GM12878 (cell line): ENCODE results near the gene STK39. TPM values are rescaled to one million over a fixed set of nuclear protein-coding genes. Genes with fewer than 3 reads are reported as not detected.

Experiments
- ATAC-seq: fragments of 200-7000 bp; cut with Tn5 transposase; 3 replicates; pipeline ENCODE4 v1.9.1; 2020; ENCODE audit warnings: mild to moderate bottlenecking, moderate library complexity
- BruUV-seq: library from RNA; stranded (reverse); fragments of 400-500 nt; replicated peaks from 2 replicates; lab custom pipeline; 2021; lab: Mats Ljungman, UMichigan
- CTCF ChIA-PET: fragments of 300-600 bp; sonication (Branson Sonifier 250); formaldehyde crosslinking; extraction: SDS; loops from one replicate; lab custom pipeline; 2021; ENCODE audit warnings: inconsistent platforms; lab: Yijun Ruan, JAX
- POLR2A ChIA-PET: fragments of 350-600 bp; formaldehyde crosslinking; extraction: SDS; loops from one replicate; lab custom pipeline; 2021; ENCODE audit warnings: inconsistent platforms; lab: Charles Lee
- RAD21 ChIA-PET: fragments of 300-600 bp; sonication (Branson Sonifier 250); formaldehyde crosslinking; loops from one replicate; lab custom pipeline; 2023; ENCODE audit warnings: antibody characterized with exemption; ENCODE audit not compliant: unreplicated experiment; lab: Charles Lee
- SMC1A ChIA-PET: fragments of 300-600 bp; sonication (Branson Sonifier 250); formaldehyde crosslinking; loops from one replicate; lab custom pipeline; 2023; ENCODE audit not compliant: unreplicated experiment, uncharacterized antibody; lab: Charles Lee
- DNase-seq: peaks from one replicate; pipeline ENCODE4 v3.0.0-alpha.2; 2011; ENCODE audit warnings: low read depth, low spot score
- FAIRE-seq: peaks from 3 replicates; lab custom pipeline; 2011; peaks lifted over from hg19 to GRCh38; lab: Jason Lieb, UNC
- H2AFZ ChIP-seq: 2 replicates; pipeline ENCODE4 v1.6.0; 2011; ENCODE audit warnings: low read depth, low read length, control low read depth; ENCODE audit not compliant: control insufficient read depth
- H3K27ac ChIP-seq: 2 replicates; pipeline ENCODE4 v1.5.1; 2011; ENCODE audit warnings: control low read depth; ENCODE audit not compliant: control insufficient read depth, insufficient read depth
- H3K27me3 ChIP-seq, 2 experiments: replicated peaks in 1 of 2; 2 replicates each; pipeline versions ENCODE4 v1.6.0 to v1.6.1; 2011; ENCODE audit warnings: low read length in 1 of 2; ENCODE audit not compliant: control insufficient read depth in 2 of 2, insufficient read depth in 2 of 2
- H3K36me3 ChIP-seq, 2 experiments: 2 replicates each; pipeline ENCODE4 v1.5.1; 2011; ENCODE audit warnings: low read length in 1 of 2; ENCODE audit not compliant: control insufficient read depth in 2 of 2, insufficient read depth in 2 of 2
- H3K4me1 ChIP-seq: 2 replicates; pipeline ENCODE4 v1.6.1; 2011; ENCODE audit warnings: mild to moderate bottlenecking, low read length, moderate library complexity, mixed read lengths; ENCODE audit not compliant: control insufficient read depth, insufficient read depth
- H3K4me2 ChIP-seq: 2 replicates; pipeline ENCODE4 v1.6.0; 2011; ENCODE audit warnings: control low read depth; ENCODE audit not compliant: control insufficient read depth, insufficient read depth
- H3K4me3 ChIP-seq: fragments of 200-600 bp; sonication (generic); 2 replicates; pipeline ENCODE4 v1.5.1; 2016
- H3K79me2 ChIP-seq: 2 replicates; pipeline ENCODE4 v1.6.0; 2011; ENCODE audit warnings: low read length; ENCODE audit not compliant: control insufficient read depth, insufficient read depth
- H3K9ac ChIP-seq: 2 replicates; pipeline ENCODE4 v1.8.0; 2011; ENCODE audit warnings: low read length, control low read depth, mixed read lengths; ENCODE audit not compliant: control insufficient read depth, insufficient read depth
- H3K9me3 ChIP-seq: replicated peaks from 3 replicates; pipeline ENCODE4 v1.5.1; 2011; ENCODE audit warnings: mild to moderate bottlenecking, low read length; ENCODE audit not compliant: control insufficient read depth, insufficient read depth
- H4K20me1 ChIP-seq: 2 replicates; pipeline ENCODE4 v1.6.0; 2011; ENCODE audit not compliant: control insufficient read depth, insufficient read depth
- ATF7 ChIP-seq: fragments of 450-650 bp; IDR thresholded peaks from 2 replicates; pipeline ENCODE4 v1.6.1; 2016; ENCODE audit warnings: low read depth, mild to moderate bottlenecking
- RELA ChIP-seq: fragments of 450-650 bp; IDR thresholded peaks from 2 replicates; pipeline ENCODE4 v1.8.0; 2014; ENCODE audit warnings: borderline replicate concordance; ENCODE audit not compliant: partially characterized antibody
- YBX1 ChIP-seq: fragments of 450-650 bp; IDR thresholded peaks from 2 replicates; pipeline ENCODE4 v1.6.1; 2016; ENCODE audit warnings: antibody characterized with exemption
- WGBS: methylation state at CpG from one replicate; pipeline ENCODE4 v1.1.6; 2016; ENCODE audit warnings: low lambda C conversion rate; ENCODE audit not compliant: insufficient replicate concordance, insufficient coverage; ENCODE audit errors: missing lambda C conversion rate; 5-methylcytosine and 5-hydroxymethylcytosine counted together
- in situ Hi-C: fragments of 300-500 bp; cut with MboI; formaldehyde crosslinking; loops from 9 replicates; pipeline ENCODE4 v1.14.3; 2018; ENCODE audit warnings: mixed read lengths
- intact Hi-C: fragments of 100-400 bp; cut with micrococcal nuclease; formaldehyde crosslinking; loops from one replicate; pipeline ENCODE4 v1.14.2; 2022; ENCODE audit not compliant: unreplicated experiment
- polyA plus RNA-seq, 11 experiments: library from polyadenylated mRNA; depleted of rRNA in 4 of 11; unstranded in 6 of 11; stranded (reverse) in 5 of 11; fragments of >200 nt; fragmentation: Nextera tagmentation in 4 of 11; fragmentation: Illumina TruSeq in 1 of 11; extraction: Ambion mirVana in 4 of 11; extraction: Trizol in 1 of 11; gene quantifications; 1 replicate in 1 of 11; 2 replicates in 10 of 11; pipeline versions ENCODE4 v1.2.1 to v1.2.3, GENCODE V29; 2011 to 2016; ENCODE audit warnings: inconsistent platforms in 2 of 11, missing spikeins in 2 of 11, low read depth in 1 of 11
- total RNA-seq, 4 experiments: library from RNA; depleted of rRNA in 3 of 4; stranded (reverse); fragments of >200 nt in 3 of 4; fragmentation: Illumina TruSeq in 1 of 4; extraction: Trizol in 1 of 4; gene quantifications; 2 replicates each; pipeline versions ENCODE4 v1.2.1 to v1.2.3, GENCODE V29; 2013 to 2021
- TF ChIP-seq, protein P1 (sequence below): IDR thresholded peaks from 2 replicates; pipeline ENCODE4 v1.6.1; 2011; ENCODE audit warnings: borderline replicate concordance, low read depth, mild to moderate bottlenecking, moderate library complexity, mixed read lengths, low read length; ENCODE audit not compliant: insufficient read depth; ENCODE audit errors: extremely low read length
- TF ChIP-seq, protein P2 (sequence below): fragments of 450-650 bp; IDR thresholded peaks from 2 replicates; pipeline ENCODE4 v1.6.1; 2017; ENCODE audit warnings: antibody characterized with exemption, mild to moderate bottlenecking, moderate library complexity

Gene STK39
- total and polyA plus RNA-seq, 10 of the 15 experiments (the other 5 are each of a cell fraction or from before 2014, with no cell fraction given): 0.03 to 0.21 (median 0.07) TPM; not detected in 5

DNA sequence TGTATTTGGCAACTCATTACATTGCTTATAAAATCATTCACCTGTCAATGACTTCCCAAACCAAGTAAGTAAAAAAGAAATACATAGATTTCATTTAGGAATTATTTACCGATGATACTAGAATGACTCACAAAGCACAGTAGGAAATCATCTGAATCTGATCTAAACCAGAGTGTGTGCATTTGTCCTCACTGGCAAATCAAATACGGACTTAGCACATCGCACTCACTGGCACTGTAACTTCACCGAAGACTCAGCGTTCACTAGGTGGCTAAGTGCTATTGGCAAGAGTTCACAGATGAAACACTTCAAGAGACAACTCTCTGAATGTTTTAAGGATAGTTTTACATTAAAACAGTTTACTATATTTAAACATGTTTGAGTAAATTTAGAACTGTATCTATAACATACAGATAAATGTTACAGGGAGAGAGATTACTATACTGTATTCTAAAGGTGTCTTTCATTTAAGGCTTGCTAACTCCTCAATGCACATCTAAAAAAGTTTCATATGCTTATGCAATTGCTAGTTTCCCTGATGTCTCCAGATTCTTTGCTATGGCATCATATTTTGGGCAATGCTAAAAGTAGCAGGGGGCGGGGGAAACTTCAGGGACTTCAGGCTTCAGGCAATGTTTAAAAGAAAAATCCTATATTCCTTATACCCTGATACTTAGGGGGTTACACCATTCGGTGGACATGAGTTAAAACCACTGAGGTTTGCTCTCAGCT, 48.8 kb downstream of the STK39 start (continued):
- TF ChIP-seq, protein P1, sequence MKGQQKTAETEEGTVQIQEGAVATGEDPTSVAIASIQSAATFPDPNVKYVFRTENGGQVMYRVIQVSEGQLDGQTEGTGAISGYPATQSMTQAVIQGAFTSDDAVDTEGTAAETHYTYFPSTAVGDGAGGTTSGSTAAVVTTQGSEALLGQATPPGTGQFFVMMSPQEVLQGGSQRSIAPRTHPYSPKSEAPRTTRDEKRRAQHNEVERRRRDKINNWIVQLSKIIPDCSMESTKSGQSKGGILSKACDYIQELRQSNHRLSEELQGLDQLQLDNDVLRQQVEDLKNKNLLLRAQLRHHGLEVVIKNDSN: no peak
- TF ChIP-seq YBX1 (no peak), ATF7 (no peak), RELA (no peak)

DNA sequence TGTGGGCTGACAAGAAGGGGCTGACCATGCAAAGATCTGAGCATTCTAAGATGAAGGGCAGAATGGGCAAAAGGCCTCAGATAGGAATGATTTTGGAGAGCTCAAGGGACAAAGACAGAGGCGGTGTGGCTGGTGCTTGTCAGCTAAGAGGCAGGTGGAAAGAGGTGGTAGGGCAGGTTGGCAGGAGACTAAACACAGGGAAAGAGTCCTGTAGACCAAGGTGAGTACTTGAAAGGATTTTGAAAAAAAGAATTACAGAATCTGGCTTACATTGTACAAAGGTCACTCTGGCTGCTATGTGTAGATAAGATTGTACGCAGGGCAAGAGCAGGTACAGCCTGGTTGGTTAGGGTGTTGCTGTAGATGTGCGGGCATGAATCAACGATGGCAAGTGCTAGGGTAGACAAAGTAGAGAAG, 50.6 kb downstream of the STK39 start:
- DNase-seq (no peak), ATAC-seq (no peak), FAIRE-seq (no peak)
- Histone ChIP-seq H4K20me1 (no peaks in the 10 kb centered on the region; the same call in 1 of the 2 replicates), H3K9ac (no peak overlapping the region), H3K9me3 (no peaks in the 10 kb centered on the region), H2AFZ (no peak overlapping the region), H3K79me2 (no peaks in the 10 kb centered on the region), H3K4me2 (no peak overlapping the region), H3K27ac (no peak overlapping the region), H3K4me3 (no peak overlapping the region), H3K36me3 (no peaks in the 10 kb centered on the region), H3K27me3 (peaks cover 1 to 7% of the 10 kb centered on the region in 2 experiments; a peak in 3 of 4 replicates), H3K4me1 (peaks cover 12% of the 10 kb centered on the region; the same call in 1 of the 2 replicates)
- WGBS: 91% methylated on average over 4 of the region's 4 CpGs
- RAD21 ChIA-PET: no interaction called here
- intact Hi-C loops: no loop called here
- SMC1A ChIA-PET: no interaction called here
- CTCF ChIA-PET: no interaction called here
- TF ChIP-seq, protein P2, sequence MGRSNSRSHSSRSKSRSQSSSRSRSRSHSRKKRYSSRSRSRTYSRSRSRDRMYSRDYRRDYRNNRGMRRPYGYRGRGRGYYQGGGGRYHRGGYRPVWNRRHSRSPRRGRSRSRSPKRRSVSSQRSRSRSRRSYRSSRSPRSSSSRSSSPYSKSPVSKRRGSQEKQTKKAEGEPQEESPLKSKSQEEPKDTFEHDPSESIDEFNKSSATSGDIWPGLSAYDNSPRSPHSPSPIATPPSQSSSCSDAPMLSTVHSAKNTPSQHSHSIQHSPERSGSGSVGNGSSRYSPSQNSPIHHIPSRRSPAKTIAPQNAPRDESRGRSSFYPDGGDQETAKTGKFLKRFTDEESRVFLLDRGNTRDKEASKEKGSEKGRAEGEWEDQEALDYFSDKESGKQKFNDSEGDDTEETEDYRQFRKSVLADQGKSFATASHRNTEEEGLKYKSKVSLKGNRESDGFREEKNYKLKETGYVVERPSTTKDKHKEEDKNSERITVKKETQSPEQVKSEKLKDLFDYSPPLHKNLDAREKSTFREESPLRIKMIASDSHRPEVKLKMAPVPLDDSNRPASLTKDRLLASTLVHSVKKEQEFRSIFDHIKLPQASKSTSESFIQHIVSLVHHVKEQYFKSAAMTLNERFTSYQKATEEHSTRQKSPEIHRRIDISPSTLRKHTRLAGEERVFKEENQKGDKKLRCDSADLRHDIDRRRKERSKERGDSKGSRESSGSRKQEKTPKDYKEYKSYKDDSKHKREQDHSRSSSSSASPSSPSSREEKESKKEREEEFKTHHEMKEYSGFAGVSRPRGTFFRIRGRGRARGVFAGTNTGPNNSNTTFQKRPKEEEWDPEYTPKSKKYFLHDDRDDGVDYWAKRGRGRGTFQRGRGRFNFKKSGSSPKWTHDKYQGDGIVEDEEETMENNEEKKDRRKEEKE: no peak
- TF ChIP-seq RELA (no peak), ATF7 (no peak)
- POLR2A ChIA-PET: interaction anchor here (1.1 kb wide), 1 partner anchor 10 kb away, joined by 3 read pairs; no protein-coding TSS in a partner anchor
- in situ Hi-C loops: no loop called here
- no TSS peak for BruUV-seq
